Iris pigment epithelial cell (primary cell): ENCODE data around the gene PLIN4.

Source experiments
- DNase-seq: peaks from one replicate; pipeline ENCODE4 v3.0.0-alpha.2; 2011; ENCODE audit warnings: low read depth

The PLIN4 gene

GRCh38 chr19:4505570-4506448, 12.5 kb downstream of the PLIN4 start:
- no peak for DNase-seq

- DNase-seq = peak; percentile 22
Measured at GRCh38 chr19:4504891-4505569, 13.3 kb downstream of the PLIN4 start.

GRCh38 chr19:4504297-4504701, 14.0 kb downstream of the PLIN4 start:
- DNase-seq = no peak

- DNase-seq = no peak
Measured at GRCh38 chr19:4503825-4504170, 14.5 kb downstream of the PLIN4 start.

- DNase-seq = no peak
Measured at GRCh38 chr19:4503132-4503824, 15.0 kb downstream of the PLIN4 start.

GRCh38 chr19:4502282-4503131, 15.8 kb downstream of the PLIN4 start:
- no peak for DNase-seq

GRCh38 chr19:4501691-4502090, 16.6 kb downstream of the PLIN4 start:
- no peak for DNase-seq

- DNase-seq = no peak
Measured at GRCh38 chr19:4500841-4501591, 17.3 kb downstream of the PLIN4 start.

- no peak for DNase-seq
Measured at GRCh38 chr19:4499855-4500254, 18.4 kb downstream of the PLIN4 start.

- no peak for DNase-seq
Measured at GRCh38 chr19:4499318-4499717, 19.0 kb downstream of the PLIN4 start.

GRCh38 chr19:4498694-4499093, 19.6 kb downstream of the PLIN4 start:
- no peak for DNase-seq

- DNase-seq = no peak
Measured at GRCh38 chr19:4497770-4498389, 20.4 kb downstream of the PLIN4 start.

- DNase-seq = no peak
Measured at GRCh38 chr19:4496304-4496703, 22.0 kb downstream of the PLIN4 start.

GRCh38 chr19:4495471-4495870, 22.8 kb downstream of the PLIN4 start:
- no peak for DNase-seq

GRCh38 chr19:4494691-4495064, 23.6 kb downstream of the PLIN4 start:
- DNase-seq = no peak

GRCh38 chr19:4493929-4494690, 24.2 kb downstream of the PLIN4 start:
- no peak for DNase-seq

- no peak for DNase-seq
Measured at GRCh38 chr19:4493104-4493928, 25.0 kb downstream of the PLIN4 start.

- DNase-seq = no peak
Measured at GRCh38 chr19:4492337-4493103, 25.8 kb downstream of the PLIN4 start.
